ENCODE data around the gene CGB8. TPM values are rescaled to one million over a fixed set of nuclear protein-coding genes. Genes with fewer than 3 reads are reported as not detected.

The CGB8 gene
- total RNA-seq, 1 donor from 2014 or later = not detected

GRCh38 chr19:49064768-49065611, 16.1 kb upstream of the CGB8 start, which contains the start of gene NTF4:
Gene NTF4 (minus strand): TSS chr19:49064818. CDS start chr19:49061997, 2,821 bp downstream.
- peaks cover 84% of the 10 kb centered on the region for H3K27me3 ChIP-seq
- H3K36me3 Mint-ChIP-seq = peaks cover 3% of the 10 kb centered on the region
- no peaks in the 10 kb centered on the region for H4K20me1 ChIP-seq (ENCODE audit: low read depth)
- peaks cover 9% of the 10 kb centered on the region for H3K9me3 Mint-ChIP-seq
- peaks cover 27% of the 10 kb centered on the region for H3K27me3 Mint-ChIP-seq (ENCODE audit: insufficient read depth, low read depth)
- TF ChIP-seq CTCF (IDR thresholded peaks at IDR 0.05) (no peak), EZH2phosphoT487 (IDR thresholded peaks at IDR 0.05) (peak; percentile 12)
- no peak within 1 kb of the TSS for H3K9ac ChIP-seq
- peak within 1 kb of the TSS; percentile 38 for H3K4me3 ChIP-seq
- H3K27ac Mint-ChIP-seq = no peak within 1 kb of the TSS
- DNase-seq (ENCODE audit: low spot score) = peak; percentile 88
- peak within 1 kb of the TSS; percentile 77 for H3K4me2 ChIP-seq
- no peaks in the 10 kb centered on the region for H3K79me2 ChIP-seq (ENCODE audit: low read depth)
- H3K4me1 ChIP-seq = peaks cover 19% of the 10 kb centered on the region
- H3K9me3 ChIP-seq (ENCODE audit: low read depth) = no peaks in the 10 kb centered on the region
- H3K4me1 Mint-ChIP-seq = peaks cover 24% of the 10 kb centered on the region
- peaks cover 20% of the 10 kb centered on the region for H3F3A ChIP-seq (ENCODE audit: low read depth)
- H3K36me3 ChIP-seq = no peaks in the 10 kb centered on the region
- peak within 1 kb of the TSS; percentile 73 for H3K4me3 Mint-ChIP-seq
- no peak within 1 kb of the TSS for H3K27ac ChIP-seq
- peak within 1 kb of the TSS; percentile 61 for H2AFZ ChIP-seq (replicated peaks)

- H3K4me3 Mint-ChIP-seq = peak overlapping the region; percentile 73
- Histone ChIP-seq H3K9me3 (ENCODE audit: low read depth) (no peaks in the 10 kb centered on the region), H3K79me2 (ENCODE audit: low read depth) (no peaks in the 10 kb centered on the region), H3K4me1 (peaks cover 19% of the 10 kb centered on the region), H3K4me2 (peak overlapping the region; percentile 77), H3K27ac (no peak overlapping the region), H3K36me3 (no peaks in the 10 kb centered on the region), H2AFZ (replicated peaks) (peak overlapping the region; percentile 61), H3K4me3 (peak overlapping the region; percentile 38), H3F3A (ENCODE audit: low read depth) (peaks cover 20% of the 10 kb centered on the region), H3K27me3 (peaks cover 84% of the 10 kb centered on the region), H3K9ac (no peak overlapping the region), H4K20me1 (ENCODE audit: low read depth) (no peaks in the 10 kb centered on the region)
- H3K4me1 Mint-ChIP-seq = peaks cover 28% of the 10 kb centered on the region
- peaks cover 28% of the 10 kb centered on the region for H3K27me3 Mint-ChIP-seq (ENCODE audit: insufficient read depth, low read depth)
- peak; percentile 20 for DNase-seq (ENCODE audit: low spot score)
- H3K27ac Mint-ChIP-seq = no peak overlapping the region
- H3K36me3 Mint-ChIP-seq = no peaks in the 10 kb centered on the region
- H3K9me3 Mint-ChIP-seq = peaks cover 2% of the 10 kb centered on the region
- TF ChIP-seq EZH2phosphoT487 (IDR thresholded peaks at IDR 0.05) (no peak), CTCF (IDR thresholded peaks at IDR 0.05) (no peak), EZH2 (IDR thresholded peaks at IDR 0.05) (no peak)
Measured at GRCh38 chr19:49064029-49064629, 15.2 kb upstream of the CGB8 start.

GRCh38 chr19:49061445-49061844, 12.5 kb upstream of the CGB8 start:
- H3K27me3 Mint-ChIP-seq (ENCODE audit: insufficient read depth, low read depth) = peaks cover 33% of the 10 kb centered on the region
- DNase-seq (ENCODE audit: low spot score) = no peak

More at GRCh38 chr19:49061445-49061844, 12.5 kb upstream of the CGB8 start:
- H3K4me3 Mint-ChIP-seq = no peak overlapping the region
- Histone ChIP-seq H3K79me2 (ENCODE audit: low read depth) (no peaks in the 10 kb centered on the region), H3K4me2 (no peak overlapping the region), H3K27me3 (peaks cover 84% of the 10 kb centered on the region), H3F3A (ENCODE audit: low read depth) (peaks cover 20% of the 10 kb centered on the region), H4K20me1 (ENCODE audit: low read depth) (peaks cover 5% of the 10 kb centered on the region), H2AFZ (replicated peaks) (no peak overlapping the region), H3K27ac (no peak overlapping the region), H3K4me1 (peaks cover 30% of the 10 kb centered on the region), H3K36me3 (no peaks in the 10 kb centered on the region), H3K9ac (no peak overlapping the region), H3K9me3 (ENCODE audit: low read depth) (no peaks in the 10 kb centered on the region), H3K4me3 (no peak overlapping the region)
- H3K4me1 Mint-ChIP-seq = peaks cover 35% of the 10 kb centered on the region
- no peaks in the 10 kb centered on the region for H3K36me3 Mint-ChIP-seq
- no peak for TF ChIP-seq EZH2 (IDR thresholded peaks at IDR 0.05)
- TF ChIP-seq CTCF (IDR thresholded peaks at IDR 0.05) = no peak
- no peaks in the 10 kb centered on the region for H3K9me3 Mint-ChIP-seq
- no peak overlapping the region for H3K27ac Mint-ChIP-seq

Measured in neural progenitor cell (in vitro differentiated cells).